HL-60 (cell line): ENCODE measurements around the gene WFS1.

ENCODE experiments used
- DNase-seq, 2 experiments: peaks; one replicate each; pipeline ENCODE4 v3.0.0-alpha.2; 2010 to 2020; ENCODE audit warnings: low read depth in 1 of 2, low spot score in 1 of 2
- H3K27ac ChIP-seq: fragments of 250-450 bp; sonication (Bioruptor Pico); replicated peaks from 2 replicates; pipeline ENCODE4 v1.5.1; 2020; ENCODE audit warnings: mild to moderate bottlenecking, moderate library complexity
- H3K27me3 ChIP-seq: fragments of 250-450 bp; sonication (Bioruptor Pico); 2 replicates; pipeline ENCODE4 v1.5.1; 2021; ENCODE audit warnings: mild to moderate bottlenecking, moderate library complexity; ENCODE audit not compliant: insufficient read depth, poor library complexity, severe bottlenecking
- H3K4me3 ChIP-seq: replicated peaks from 2 replicates; pipeline ENCODE4 v1.5.1; 2011; ENCODE audit warnings: mild to moderate bottlenecking, control low read depth, low read length; ENCODE audit not compliant: insufficient read depth
- CTCF ChIP-seq: IDR thresholded peaks from one replicate; pipeline ENCODE4 v1.5.1; 2011; ENCODE audit warnings: low read length, control low read depth, inconsistent platforms; ENCODE audit not compliant: insufficient read depth
- GABPA ChIP-seq: IDR thresholded peaks from 2 replicates; pipeline ENCODE4 v1.6.1; 2012; ENCODE audit warnings: low read depth
- POLR2AphosphoS5 ChIP-seq: IDR thresholded peaks from 2 replicates; pipeline ENCODE4 v1.6.1; 2012; ENCODE audit warnings: low read depth
- SPI1 ChIP-seq: IDR thresholded peaks from 2 replicates; pipeline ENCODE4 v1.6.1; 2012; ENCODE audit warnings: low read depth, mild to moderate bottlenecking, borderline replicate concordance
- TF ChIP-seq, protein P1 (sequence below): IDR thresholded peaks from 2 replicates; pipeline ENCODE4 v1.6.1; 2012; ENCODE audit warnings: low read depth; ENCODE audit not compliant: insufficient replicate concordance

The WFS1 gene

GRCh38 chr4:6298852-6299251 is 29.2 kb downstream of the WFS1 start:
- no peak for DNase-seq
- no peak overlapping the region for H3K27ac ChIP-seq
- no peak overlapping the region for H3K4me3 ChIP-seq
- H3K27me3 ChIP-seq: no peaks in the 10 kb centered on the region
- TF ChIP-seq CTCF (no peak), GABPA (no peak)
- TF ChIP-seq, protein P1, sequence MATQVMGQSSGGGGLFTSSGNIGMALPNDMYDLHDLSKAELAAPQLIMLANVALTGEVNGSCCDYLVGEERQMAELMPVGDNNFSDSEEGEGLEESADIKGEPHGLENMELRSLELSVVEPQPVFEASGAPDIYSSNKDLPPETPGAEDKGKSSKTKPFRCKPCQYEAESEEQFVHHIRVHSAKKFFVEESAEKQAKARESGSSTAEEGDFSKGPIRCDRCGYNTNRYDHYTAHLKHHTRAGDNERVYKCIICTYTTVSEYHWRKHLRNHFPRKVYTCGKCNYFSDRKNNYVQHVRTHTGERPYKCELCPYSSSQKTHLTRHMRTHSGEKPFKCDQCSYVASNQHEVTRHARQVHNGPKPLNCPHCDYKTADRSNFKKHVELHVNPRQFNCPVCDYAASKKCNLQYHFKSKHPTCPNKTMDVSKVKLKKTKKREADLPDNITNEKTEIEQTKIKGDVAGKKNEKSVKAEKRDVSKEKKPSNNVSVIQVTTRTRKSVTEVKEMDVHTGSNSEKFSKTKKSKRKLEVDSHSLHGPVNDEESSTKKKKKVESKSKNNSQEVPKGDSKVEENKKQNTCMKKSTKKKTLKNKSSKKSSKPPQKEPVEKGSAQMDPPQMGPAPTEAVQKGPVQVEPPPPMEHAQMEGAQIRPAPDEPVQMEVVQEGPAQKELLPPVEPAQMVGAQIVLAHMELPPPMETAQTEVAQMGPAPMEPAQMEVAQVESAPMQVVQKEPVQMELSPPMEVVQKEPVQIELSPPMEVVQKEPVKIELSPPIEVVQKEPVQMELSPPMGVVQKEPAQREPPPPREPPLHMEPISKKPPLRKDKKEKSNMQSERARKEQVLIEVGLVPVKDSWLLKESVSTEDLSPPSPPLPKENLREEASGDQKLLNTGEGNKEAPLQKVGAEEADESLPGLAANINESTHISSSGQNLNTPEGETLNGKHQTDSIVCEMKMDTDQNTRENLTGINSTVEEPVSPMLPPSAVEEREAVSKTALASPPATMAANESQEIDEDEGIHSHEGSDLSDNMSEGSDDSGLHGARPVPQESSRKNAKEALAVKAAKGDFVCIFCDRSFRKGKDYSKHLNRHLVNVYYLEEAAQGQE: no peak

- Histone ChIP-seq H3K4me3 (no peak overlapping the region), H3K27ac (no peak overlapping the region), H3K27me3 (no peaks in the 10 kb centered on the region)
- DNase-seq: no peak
- TF ChIP-seq POLR2AphosphoS5: no peak
- TF ChIP-seq, protein P1: no peak
- TF ChIP-seq CTCF: no peak
These were observed 30.2 kb downstream of the WFS1 start for GRCh38 chr4:6299875-6300274.

- no peak for TF ChIP-seq POLR2AphosphoS5
- no peak for TF ChIP-seq CTCF
- TF ChIP-seq, protein P1: no peak
- TF ChIP-seq GABPA: no peak
- no peak for TF ChIP-seq SPI1
- H3K27me3 ChIP-seq: no peaks in the 10 kb centered on the region
- H3K4me3 ChIP-seq: no peak overlapping the region
- no peak for DNase-seq
- H3K27ac ChIP-seq: no peak overlapping the region
These were observed 30.7 kb downstream of the WFS1 start for GRCh38 chr4:6300359-6300758.
